SK-N-SH (cell line): ENCODE data around the gene TOMM40L. TPM values are rescaled to one million over a fixed set of nuclear protein-coding genes. Genes with fewer than 3 reads are reported as not detected.

Source experiments
- CTCF ChIA-PET: fragments of 300-600, 350-600 bp; formaldehyde crosslinking; extraction: SDS; loops from one replicate; lab custom pipeline; 2021; lab: Yijun Ruan, JAX
- POLR2A ChIA-PET: fragments of 350-600 bp; sonication (Branson Sonifier 250); formaldehyde crosslinking; extraction: SDS; loops from one replicate; lab custom pipeline; 2020; ENCODE audit warnings: antibody characterized with exemption, inconsistent platforms; lab: Yijun Ruan, JAX
- DNase-seq: peaks from one replicate; pipeline ENCODE4 v3.0.0; 2012
- H2AFZ ChIP-seq: fragments of 200-600 bp; sonication (generic); 2 replicates; pipeline ENCODE4 v1.8.1; 2016; ENCODE audit warnings: antibody characterized with exemption, mild to moderate bottlenecking, low read depth
- H3F3A ChIP-seq: fragments of 200-600 bp; sonication (generic); replicated peaks from 2 replicates; pipeline ENCODE3; 2016; ENCODE audit warnings: antibody characterized with exemption, mild to moderate bottlenecking; ENCODE audit not compliant: insufficient read depth
- H3K27ac ChIP-seq, 2 experiments: fragments of 200-500 bp in 1 of 2; fragments of 200-600 bp in 1 of 2; sonication (Bioruptor generic) in 1 of 2; sonication (generic), shearing (Covaris generic) in 1 of 2; 2 replicates each; pipeline versions ENCODE4 v1.5.1 to v1.6.1; 2014 to 2016; ENCODE audit warnings: low read depth in 2 of 2, inconsistent platforms in 1 of 2, low read length in 1 of 2, mild to moderate bottlenecking in 1 of 2, mixed read lengths in 1 of 2
- H3K27me3 ChIP-seq: fragments of 200-600 bp; sonication (generic), shearing (Covaris generic); 2 replicates; pipeline ENCODE4 v1.6.1; 2016; ENCODE audit warnings: mixed run types; ENCODE audit not compliant: insufficient read depth
- H3K36me3 ChIP-seq, 2 experiments: fragments of 200-500 bp in 1 of 2; fragments of 200-600 bp in 1 of 2; sonication (Bioruptor generic) in 1 of 2; sonication (generic) in 1 of 2; replicated peaks in 1 of 2; 2 replicates each; pipeline versions ENCODE3 to v1.5.1; 2014 to 2016; ENCODE audit warnings: low read length in 1 of 2, mild to moderate bottlenecking in 1 of 2; ENCODE audit not compliant: insufficient read depth in 2 of 2, control insufficient read depth in 1 of 2
- H3K4me1 ChIP-seq, 2 experiments: fragments of 200-500 bp in 1 of 2; fragments of 200-600 bp in 1 of 2; sonication (Bioruptor generic) in 1 of 2; sonication (generic), shearing (Covaris generic) in 1 of 2; 2 replicates each; pipeline versions ENCODE4 v1.5.1 to v1.6.1; 2014 to 2016; ENCODE audit warnings: low read depth in 1 of 2, low read length in 1 of 2, mixed run types in 1 of 2; ENCODE audit not compliant: insufficient read depth in 2 of 2, control insufficient read depth in 1 of 2
- H3K4me2 ChIP-seq: fragments of 200-600 bp; sonication (generic), shearing (Covaris generic); 2 replicates; pipeline ENCODE4 v1.6.1; 2017; ENCODE audit warnings: mixed run types
- H3K4me3 ChIP-seq, 2 experiments: fragments of 200-500 bp in 1 of 2; fragments of 200-600 bp in 1 of 2; sonication (Bioruptor generic) in 1 of 2; sonication (generic), shearing (Covaris generic) in 1 of 2; 2 replicates each; pipeline versions ENCODE4 v1.5.1 to v1.8.1; 2014 to 2016; ENCODE audit warnings: low read depth in 2 of 2, inconsistent platforms in 1 of 2, low read length in 1 of 2, mild to moderate bottlenecking in 1 of 2, mixed read lengths in 1 of 2, moderate library complexity in 1 of 2
- H3K79me2 ChIP-seq: fragments of 200-600 bp; sonication (generic); 2 replicates; pipeline ENCODE4 v1.8.1; 2017; ENCODE audit warnings: mild to moderate bottlenecking; ENCODE audit not compliant: insufficient read depth
- H3K9ac ChIP-seq: fragments of 200-600 bp; sonication (generic); 2 replicates; pipeline ENCODE4 v1.6.1; 2017; ENCODE audit warnings: mixed run types
- H3K9me2 ChIP-seq: fragments of 200-600 bp; sonication (generic); 2 replicates; pipeline ENCODE4 v1.6.1; 2017; ENCODE audit warnings: mixed run types
- H3K9me3 ChIP-seq: fragments of 200-600 bp; sonication (generic); 2 replicates; pipeline ENCODE4 v1.6.1; 2017; ENCODE audit warnings: mixed run types, mild to moderate bottlenecking, moderate library complexity
- H4K20me1 ChIP-seq: fragments of 200-600 bp; sonication (generic); 2 replicates; pipeline ENCODE4 v1.6.1; 2017; ENCODE audit warnings: mild to moderate bottlenecking, mixed run types; ENCODE audit not compliant: insufficient read depth
- CHD2 ChIP-seq: fragments of 150-350 bp; IDR thresholded peaks from 2 replicates; pipeline ENCODE4 v1.6.1; 2018; ENCODE audit warnings: low read length; ENCODE audit not compliant: partially characterized antibody
- EZH2phosphoT487 ChIP-seq: fragments of 200-600 bp; sonication (generic); IDR thresholded peaks from 2 replicates; pipeline ENCODE4 v1.6.1; 2017; ENCODE audit warnings: low read depth, mixed run types, mild to moderate bottlenecking, antibody characterized with exemption, moderate library complexity, borderline replicate concordance
- GABPA ChIP-seq: IDR thresholded peaks from 2 replicates; pipeline ENCODE4 v1.4.0; 2012; ENCODE audit warnings: low read depth, mild to moderate bottlenecking
- JUND ChIP-seq: IDR thresholded peaks from 2 replicates; pipeline ENCODE4 v1.4.0; 2012
- MXI1 ChIP-seq: IDR thresholded peaks from 2 replicates; pipeline ENCODE4 v1.6.1; 2012; ENCODE audit warnings: mild to moderate bottlenecking, low read depth, low read length, improper control_type of control experiment
- RFX5 ChIP-seq: IDR thresholded peaks from 2 replicates; pipeline ENCODE4 v1.6.1; 2012; ENCODE audit warnings: mild to moderate bottlenecking, improper control_type of control experiment, low read length
- RXRA ChIP-seq: IDR thresholded peaks from 2 replicates; pipeline ENCODE4 v1.4.0; 2012; ENCODE audit warnings: low read depth, mild to moderate bottlenecking, borderline replicate concordance
- SIN3A ChIP-seq: IDR thresholded peaks from 2 replicates; pipeline ENCODE4 v1.6.1; 2012; ENCODE audit warnings: low read depth, mild to moderate bottlenecking, low read length, moderate library complexity, borderline replicate concordance
- TAF1 ChIP-seq: IDR thresholded peaks from 2 replicates; pipeline ENCODE4 v1.6.1; 2012; ENCODE audit warnings: low read depth, mild to moderate bottlenecking, low read length, moderate library complexity, borderline replicate concordance
- TEAD4 ChIP-seq: IDR thresholded peaks from 2 replicates; pipeline ENCODE4 v1.4.0; 2012; ENCODE audit warnings: mild to moderate bottlenecking, borderline replicate concordance; ENCODE audit not compliant: insufficient read depth
- WGBS: methylation state at CpG from one replicate; pipeline ENCODE4 v1.1.6; 2017; ENCODE audit warnings: low lambda C conversion rate; 5-methylcytosine and 5-hydroxymethylcytosine counted together
- polyA plus RNA-seq, 3 experiments: library from polyadenylated mRNA; depleted of rRNA; stranded (reverse); fragments of >200 nt; gene quantifications; 2 replicates each; pipeline ENCODE4 v1.2.3, GENCODE V29; 2012
- TF ChIP-seq, protein P1 (sequence below): IDR thresholded peaks from 2 replicates; pipeline ENCODE4 v1.6.1; 2012; ENCODE audit warnings: mild to moderate bottlenecking, low read depth, low read length, moderate library complexity
- TF ChIP-seq, protein P2 (sequence below): fragments of 150-350 bp; IDR thresholded peaks from 2 replicates; pipeline ENCODE4 v1.6.1; 2016; ENCODE audit warnings: mild to moderate bottlenecking, low read depth, low read length
- TF ChIP-seq, protein P3 (sequence below): IDR thresholded peaks from 2 replicates; pipeline ENCODE4 v1.4.0; 2012; ENCODE audit warnings: low read depth

Gene TOMM40L
- polyA plus RNA-seq, 1 of the 3 experiments (the other 2 are of a cell fraction): 9.7 TPM

DNA sequence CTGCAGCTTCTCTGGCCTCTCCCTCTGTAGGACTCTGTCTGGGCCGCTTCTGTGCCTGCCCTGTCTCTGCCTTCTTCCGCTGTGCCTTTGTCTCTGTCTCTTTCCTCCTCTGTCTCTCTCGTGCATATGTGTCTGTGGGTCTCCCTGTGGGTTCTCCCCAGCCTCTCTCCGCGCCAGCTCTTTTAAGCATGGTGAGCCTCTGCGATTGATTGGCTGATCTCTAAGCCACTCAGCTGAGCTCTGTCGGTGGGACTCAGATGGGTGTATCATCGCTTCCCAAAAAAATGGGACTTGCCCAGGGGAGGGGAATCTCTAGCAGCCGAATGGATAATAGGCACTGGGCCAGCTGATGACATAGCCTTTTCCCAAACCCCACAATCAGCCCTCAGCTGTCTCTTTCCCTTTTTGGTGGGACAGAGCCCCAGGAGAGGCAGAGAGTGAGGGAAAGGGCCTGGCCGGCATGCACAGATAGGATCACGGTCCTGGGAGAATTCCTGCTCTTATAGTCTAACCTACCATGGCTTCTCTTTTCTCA lies 26.9 kb upstream of the TOMM40L start, which contains the start of gene ADAMTS4 (continued):
- TF ChIP-seq, protein P1, sequence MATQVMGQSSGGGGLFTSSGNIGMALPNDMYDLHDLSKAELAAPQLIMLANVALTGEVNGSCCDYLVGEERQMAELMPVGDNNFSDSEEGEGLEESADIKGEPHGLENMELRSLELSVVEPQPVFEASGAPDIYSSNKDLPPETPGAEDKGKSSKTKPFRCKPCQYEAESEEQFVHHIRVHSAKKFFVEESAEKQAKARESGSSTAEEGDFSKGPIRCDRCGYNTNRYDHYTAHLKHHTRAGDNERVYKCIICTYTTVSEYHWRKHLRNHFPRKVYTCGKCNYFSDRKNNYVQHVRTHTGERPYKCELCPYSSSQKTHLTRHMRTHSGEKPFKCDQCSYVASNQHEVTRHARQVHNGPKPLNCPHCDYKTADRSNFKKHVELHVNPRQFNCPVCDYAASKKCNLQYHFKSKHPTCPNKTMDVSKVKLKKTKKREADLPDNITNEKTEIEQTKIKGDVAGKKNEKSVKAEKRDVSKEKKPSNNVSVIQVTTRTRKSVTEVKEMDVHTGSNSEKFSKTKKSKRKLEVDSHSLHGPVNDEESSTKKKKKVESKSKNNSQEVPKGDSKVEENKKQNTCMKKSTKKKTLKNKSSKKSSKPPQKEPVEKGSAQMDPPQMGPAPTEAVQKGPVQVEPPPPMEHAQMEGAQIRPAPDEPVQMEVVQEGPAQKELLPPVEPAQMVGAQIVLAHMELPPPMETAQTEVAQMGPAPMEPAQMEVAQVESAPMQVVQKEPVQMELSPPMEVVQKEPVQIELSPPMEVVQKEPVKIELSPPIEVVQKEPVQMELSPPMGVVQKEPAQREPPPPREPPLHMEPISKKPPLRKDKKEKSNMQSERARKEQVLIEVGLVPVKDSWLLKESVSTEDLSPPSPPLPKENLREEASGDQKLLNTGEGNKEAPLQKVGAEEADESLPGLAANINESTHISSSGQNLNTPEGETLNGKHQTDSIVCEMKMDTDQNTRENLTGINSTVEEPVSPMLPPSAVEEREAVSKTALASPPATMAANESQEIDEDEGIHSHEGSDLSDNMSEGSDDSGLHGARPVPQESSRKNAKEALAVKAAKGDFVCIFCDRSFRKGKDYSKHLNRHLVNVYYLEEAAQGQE: no peak

DNA sequence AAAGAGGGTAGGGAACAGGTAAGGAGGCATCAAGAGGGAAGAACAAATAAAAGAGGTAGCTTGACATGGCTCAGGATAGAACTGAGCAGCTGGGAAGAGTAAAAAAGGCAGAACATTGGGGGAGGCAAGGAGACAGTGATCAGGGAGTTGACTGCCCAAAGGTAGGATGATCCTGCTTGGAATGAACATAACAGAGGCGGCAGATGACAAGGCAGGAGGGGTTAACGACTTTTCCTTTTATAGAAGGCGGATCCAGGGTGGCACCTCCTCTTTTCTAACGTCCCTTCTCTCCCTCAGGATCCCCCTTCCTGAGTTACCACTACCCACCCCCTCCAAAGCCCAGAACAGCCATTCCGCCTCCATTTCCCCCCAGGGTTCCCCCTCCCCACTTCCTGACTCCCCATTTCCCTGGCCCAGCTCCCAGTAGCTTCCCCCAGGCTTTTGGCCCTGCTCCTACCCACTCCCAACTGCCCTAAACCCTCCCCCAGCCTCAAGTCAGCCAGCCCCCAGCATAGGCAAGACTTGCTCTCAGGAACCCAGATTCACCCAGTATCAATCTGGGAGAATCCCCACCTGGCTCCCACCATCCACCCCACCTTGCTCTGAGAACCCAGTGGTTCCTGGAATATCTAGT lies 26.2 kb upstream of the TOMM40L start:
- Histone ChIP-seq H3K27me3 (no peaks in the 10 kb centered on the region), H3F3A (peaks cover 8% of the 10 kb centered on the region), H3K4me1 (peaks cover 33 to 77% of the 10 kb centered on the region in 2 experiments), H4K20me1 (no peaks in the 10 kb centered on the region), H3K36me3 (peaks cover 11 to 15% of the 10 kb centered on the region in 2 experiments), H3K27ac (peak overlapping the region in 1 of 2 experiments; percentile 99; a peak in 2 of 4 replicates), H2AFZ (peak overlapping the region; percentile 94; the same call in 1 of the 2 replicates), H3K4me3 (no peak overlapping the region), H3K9me3 (no peaks in the 10 kb centered on the region), H3K9me2 (no peaks in the 10 kb centered on the region), H3K4me2 (peak overlapping the region; percentile 79; the same call in 1 of the 2 replicates), H3K9ac (no peak overlapping the region), H3K79me2 (peaks cover 24% of the 10 kb centered on the region)
- 69% methylated on average over 5 of the region's 5 CpGs for whole genome bisulfite sequencing
- CTCF ChIA-PET: interaction anchor here (2.0 to 3.2 kb wide), 2 partner anchors 26 to 33 kb away, joined by 7 to 13 read pairs; partner anchors contain the start of genes PPOX and TOMM40L
- POLR2A ChIA-PET: no interaction called here
- no peak for DNase-seq
- TF ChIP-seq, protein P1: no peak
- TF ChIP-seq JUND: no peak
- no peak for TF ChIP-seq TAF1
- no peak for TF ChIP-seq RXRA
- TF ChIP-seq RFX5: no peak
- no peak for TF ChIP-seq GABPA
- TF ChIP-seq EZH2phosphoT487: no peak
- TF ChIP-seq CHD2: no peak
- TF ChIP-seq, protein P2, sequence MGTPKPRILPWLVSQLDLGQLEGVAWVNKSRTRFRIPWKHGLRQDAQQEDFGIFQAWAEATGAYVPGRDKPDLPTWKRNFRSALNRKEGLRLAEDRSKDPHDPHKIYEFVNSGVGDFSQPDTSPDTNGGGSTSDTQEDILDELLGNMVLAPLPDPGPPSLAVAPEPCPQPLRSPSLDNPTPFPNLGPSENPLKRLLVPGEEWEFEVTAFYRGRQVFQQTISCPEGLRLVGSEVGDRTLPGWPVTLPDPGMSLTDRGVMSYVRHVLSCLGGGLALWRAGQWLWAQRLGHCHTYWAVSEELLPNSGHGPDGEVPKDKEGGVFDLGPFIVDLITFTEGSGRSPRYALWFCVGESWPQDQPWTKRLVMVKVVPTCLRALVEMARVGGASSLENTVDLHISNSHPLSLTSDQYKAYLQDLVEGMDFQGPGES: no peak
- TF ChIP-seq, protein P3, sequence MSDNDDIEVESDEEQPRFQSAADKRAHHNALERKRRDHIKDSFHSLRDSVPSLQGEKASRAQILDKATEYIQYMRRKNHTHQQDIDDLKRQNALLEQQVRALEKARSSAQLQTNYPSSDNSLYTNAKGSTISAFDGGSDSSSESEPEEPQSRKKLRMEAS: no peak
- no peak for TF ChIP-seq SIN3A
- no peak for TF ChIP-seq MXI1
- no peak for TF ChIP-seq TEAD4
